GM12873 (cell line): Measurements from ENCODE around the gene KCNK15.

ENCODE experiments used
- TF ChIP-seq, protein P1 (sequence below): IDR thresholded peaks from 2 replicates; pipeline ENCODE4 v1.5.1; 2012; ENCODE audit warnings: low read depth, mild to moderate bottlenecking, moderate library complexity, low read length, control low read depth; ENCODE audit not compliant: insufficient read depth; ENCODE audit errors: missing control alignments

Gene KCNK15

DNA sequence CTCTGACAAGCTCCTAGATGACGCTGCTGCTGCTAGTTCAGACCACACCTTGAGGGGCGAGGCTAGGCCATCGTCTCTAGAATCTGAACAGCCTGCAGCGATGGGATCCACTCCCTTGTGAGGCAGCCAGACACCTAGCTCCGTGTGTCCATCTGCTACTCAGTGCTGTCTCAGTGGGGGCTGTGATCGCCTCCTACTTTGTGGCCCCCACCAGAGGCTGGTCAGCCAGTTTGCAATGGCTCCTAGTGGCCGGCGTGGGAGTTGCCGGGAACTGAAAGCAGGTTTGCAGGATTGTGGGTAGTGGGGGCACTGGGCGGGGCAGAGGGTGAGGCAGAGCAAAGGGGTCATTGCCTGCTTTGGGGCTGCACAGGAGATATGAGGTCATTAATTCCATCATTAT lies 27.7 kb upstream of the KCNK15 start:
- TF ChIP-seq, protein P1, sequence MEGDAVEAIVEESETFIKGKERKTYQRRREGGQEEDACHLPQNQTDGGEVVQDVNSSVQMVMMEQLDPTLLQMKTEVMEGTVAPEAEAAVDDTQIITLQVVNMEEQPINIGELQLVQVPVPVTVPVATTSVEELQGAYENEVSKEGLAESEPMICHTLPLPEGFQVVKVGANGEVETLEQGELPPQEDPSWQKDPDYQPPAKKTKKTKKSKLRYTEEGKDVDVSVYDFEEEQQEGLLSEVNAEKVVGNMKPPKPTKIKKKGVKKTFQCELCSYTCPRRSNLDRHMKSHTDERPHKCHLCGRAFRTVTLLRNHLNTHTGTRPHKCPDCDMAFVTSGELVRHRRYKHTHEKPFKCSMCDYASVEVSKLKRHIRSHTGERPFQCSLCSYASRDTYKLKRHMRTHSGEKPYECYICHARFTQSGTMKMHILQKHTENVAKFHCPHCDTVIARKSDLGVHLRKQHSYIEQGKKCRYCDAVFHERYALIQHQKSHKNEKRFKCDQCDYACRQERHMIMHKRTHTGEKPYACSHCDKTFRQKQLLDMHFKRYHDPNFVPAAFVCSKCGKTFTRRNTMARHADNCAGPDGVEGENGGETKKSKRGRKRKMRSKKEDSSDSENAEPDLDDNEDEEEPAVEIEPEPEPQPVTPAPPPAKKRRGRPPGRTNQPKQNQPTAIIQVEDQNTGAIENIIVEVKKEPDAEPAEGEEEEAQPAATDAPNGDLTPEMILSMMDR: no peak

DNA sequence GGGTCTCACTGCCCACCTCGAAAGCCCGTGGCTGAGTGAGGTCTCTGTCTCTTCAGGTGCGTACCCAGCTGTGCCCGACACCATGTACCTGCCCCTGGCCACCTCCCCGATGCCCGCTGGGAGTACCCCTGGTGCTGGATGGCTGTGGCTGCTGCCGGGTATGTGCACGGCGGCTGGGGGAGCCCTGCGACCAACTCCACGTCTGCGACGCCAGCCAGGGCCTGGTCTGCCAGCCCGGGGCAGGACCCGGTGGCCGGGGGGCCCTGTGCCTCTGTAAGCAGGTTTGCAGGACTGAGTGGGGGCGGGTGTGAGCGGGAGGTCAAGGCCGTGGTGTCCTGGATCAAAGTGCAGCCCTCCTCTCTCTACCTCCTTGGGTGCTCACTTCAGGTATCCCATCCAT lies 25.8 kb upstream of the KCNK15 start:
- TF ChIP-seq, protein P1: no peak

DNA sequence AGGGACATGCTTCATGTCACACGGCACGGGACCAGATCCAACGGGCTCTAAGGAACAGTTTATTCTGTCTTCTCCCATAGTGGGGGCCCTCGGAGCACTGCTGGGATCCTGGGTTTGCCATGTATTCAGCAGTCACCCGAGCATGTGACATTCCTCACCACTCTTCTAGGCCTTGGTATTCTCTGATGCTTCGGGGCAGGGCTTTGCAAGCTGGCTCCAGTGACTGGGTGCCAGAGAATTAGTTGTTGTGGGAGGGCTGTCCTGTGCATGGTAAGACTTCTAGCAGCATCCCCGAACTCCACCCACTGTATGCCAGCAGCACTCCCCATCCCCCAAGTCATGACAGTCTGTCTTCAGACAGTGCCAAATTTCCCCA lies 25.1 kb upstream of the KCNK15 start:
- TF ChIP-seq, protein P1: no peak

DNA sequence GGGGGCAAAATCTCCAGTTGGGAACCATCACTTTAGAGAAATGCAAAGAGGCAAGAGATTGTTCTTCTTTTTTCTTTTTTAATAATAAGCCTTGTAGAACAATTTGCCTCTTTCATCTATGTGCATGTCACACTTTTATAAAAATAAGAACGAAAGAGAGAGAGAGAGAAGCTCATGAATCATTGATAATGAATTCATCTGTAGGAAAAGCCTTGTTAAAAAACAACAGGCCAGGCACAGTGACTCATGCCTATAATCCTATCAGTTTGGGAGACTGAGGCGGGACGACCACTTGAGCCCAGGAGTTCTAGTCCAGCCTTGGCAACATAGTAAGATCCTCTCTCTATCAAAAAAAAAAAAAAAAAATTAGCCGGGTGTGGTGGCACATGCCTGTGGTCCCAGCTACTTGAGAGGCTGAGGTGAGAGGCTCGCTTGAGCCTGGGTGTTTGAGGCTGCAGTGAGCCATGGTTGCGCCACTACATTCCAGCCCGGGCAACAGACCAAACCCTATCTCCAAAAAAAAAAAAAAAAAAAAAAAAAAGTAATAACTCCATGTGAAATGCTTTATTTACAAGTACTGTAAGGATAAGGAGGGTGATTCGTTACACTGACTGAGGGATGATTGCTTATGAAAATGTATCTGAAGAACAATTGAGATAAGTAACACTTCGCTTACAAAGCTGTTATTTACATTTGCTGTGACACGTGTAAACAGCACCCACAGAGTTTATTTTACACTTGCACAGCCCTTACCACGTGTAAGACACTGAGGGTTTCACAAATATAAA lies 24.5 kb upstream of the KCNK15 start:
- TF ChIP-seq, protein P1: no peak

DNA sequence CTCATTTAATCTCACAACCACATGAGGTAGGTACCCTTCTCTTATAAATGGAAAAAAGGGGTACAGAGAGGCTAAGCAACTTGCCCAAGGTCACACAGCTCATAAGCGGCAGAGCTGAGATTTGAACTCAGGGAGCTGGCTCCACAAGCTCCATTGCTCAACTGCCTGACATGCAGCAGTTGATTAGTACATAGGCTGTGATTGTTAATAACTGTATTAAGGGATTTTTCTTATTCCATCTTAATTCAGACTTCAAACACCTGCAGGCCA lies 23.9 kb upstream of the KCNK15 start:
- TF ChIP-seq, protein P1: no peak

DNA sequence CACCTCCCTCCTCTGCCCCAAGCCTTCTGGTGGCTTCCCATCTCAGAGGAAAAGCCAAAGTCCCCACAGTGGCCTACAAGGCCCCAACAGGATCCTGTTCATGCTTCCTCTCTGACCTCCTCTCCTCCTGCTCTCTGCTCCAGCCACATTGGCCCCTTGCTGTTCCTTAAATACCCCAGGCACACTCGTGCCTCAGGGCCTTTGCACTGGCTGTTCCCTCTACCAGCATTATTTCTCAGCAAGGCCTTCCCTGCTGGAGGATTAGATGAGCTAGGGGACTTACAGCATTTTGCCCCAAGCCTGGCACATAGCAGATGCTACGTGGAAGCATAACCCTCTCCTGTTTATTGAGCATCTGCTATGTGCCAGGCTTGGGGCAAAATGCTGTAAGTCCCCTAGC lies 22.7 kb upstream of the KCNK15 start:
- TF ChIP-seq, protein P1: no peak

DNA sequence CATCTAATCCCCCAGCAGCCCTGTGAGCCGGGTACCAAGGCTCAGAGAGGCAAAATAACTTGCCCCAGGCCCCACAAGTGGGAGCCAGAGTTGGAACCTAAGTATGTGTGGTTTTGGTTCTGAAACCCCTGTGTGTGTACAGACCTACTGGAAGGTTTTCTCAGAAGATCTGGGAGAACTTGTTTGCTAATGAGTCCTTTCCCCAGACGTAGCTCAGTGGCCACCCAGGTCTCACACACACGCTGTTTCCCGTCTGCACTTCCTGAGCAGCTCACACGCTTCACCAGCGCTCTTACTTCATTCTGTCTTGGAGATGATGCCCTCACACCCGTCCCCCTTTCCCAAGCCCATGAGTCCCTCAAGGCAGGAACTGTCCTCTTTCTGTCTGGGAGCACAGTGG lies 22.3 kb upstream of the KCNK15 start:
- TF ChIP-seq, protein P1: no peak

DNA sequence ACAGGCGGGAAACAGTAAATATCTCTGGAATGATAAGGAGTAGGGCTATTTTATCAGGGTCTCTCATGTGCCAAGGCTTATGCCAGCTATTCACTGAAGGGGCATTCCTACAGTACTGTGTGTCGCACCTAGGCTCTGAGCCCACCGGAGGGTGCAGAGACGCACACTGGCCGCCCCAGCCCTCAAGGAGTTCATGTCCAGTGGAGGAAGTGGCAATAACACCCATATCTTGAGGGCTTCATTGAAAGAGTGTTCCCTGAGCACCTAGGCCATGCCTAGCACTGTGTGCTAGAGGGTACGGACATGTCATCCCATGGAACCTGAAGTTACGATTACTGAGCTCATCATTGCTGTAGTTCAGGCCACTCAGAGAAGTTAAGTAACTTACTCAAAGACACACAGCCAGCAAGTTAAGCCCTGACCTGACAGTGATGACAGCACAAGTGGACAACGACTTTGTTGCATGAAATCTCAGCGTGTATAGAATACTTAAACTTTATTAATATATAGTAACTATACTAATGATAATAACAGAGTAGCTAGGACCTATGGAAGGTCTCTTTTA lies 21.8 kb upstream of the KCNK15 start:
- TF ChIP-seq, protein P1: no peak
